Measurements from ENCODE around the gene SPRY4. TPM values are rescaled to one million over a fixed set of nuclear protein-coding genes. Genes with fewer than 3 reads are reported as not detected.
A peak's percentile ranks its signal among the peaks of the same experiment; 100 is the strongest.

SPRY4 gene
- total and polyA plus RNA-seq, 8 donors, result 1.5 to 6.3 (median 2.9) TPM

DNA sequence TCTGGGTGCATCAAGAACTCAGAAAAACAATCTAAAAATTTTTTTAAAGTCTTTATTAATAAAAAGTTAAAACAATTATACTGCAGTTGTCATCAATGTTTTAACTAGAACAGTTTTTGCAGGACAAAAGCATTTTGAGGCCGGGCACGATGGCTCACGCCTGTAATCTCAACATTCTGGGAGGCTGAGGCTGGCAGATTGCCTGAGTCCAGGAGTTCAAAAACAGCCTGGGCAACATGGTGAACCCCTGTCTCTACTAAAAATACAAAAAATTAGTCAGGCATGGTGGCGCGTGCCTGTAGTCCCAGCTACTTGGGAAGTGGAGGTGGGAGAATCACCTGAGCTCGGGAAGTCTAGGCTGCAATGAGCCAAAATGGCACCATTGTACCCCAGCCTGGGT, 5.2 kb upstream of the SPRY4 start:
- no peaks in the 10 kb centered on the region for H3K36me3 ChIP-seq
- WGBS, 2 donors, result 87 to 94% methylated on average over 6 of the region's 6 CpGs
- DNase-seq (no peak), ATAC-seq (no peak), FAIRE-seq (no peak)
- H3K9me3 ChIP-seq, result no peaks in the 10 kb centered on the region
- TF ChIP-seq, protein P1, sequence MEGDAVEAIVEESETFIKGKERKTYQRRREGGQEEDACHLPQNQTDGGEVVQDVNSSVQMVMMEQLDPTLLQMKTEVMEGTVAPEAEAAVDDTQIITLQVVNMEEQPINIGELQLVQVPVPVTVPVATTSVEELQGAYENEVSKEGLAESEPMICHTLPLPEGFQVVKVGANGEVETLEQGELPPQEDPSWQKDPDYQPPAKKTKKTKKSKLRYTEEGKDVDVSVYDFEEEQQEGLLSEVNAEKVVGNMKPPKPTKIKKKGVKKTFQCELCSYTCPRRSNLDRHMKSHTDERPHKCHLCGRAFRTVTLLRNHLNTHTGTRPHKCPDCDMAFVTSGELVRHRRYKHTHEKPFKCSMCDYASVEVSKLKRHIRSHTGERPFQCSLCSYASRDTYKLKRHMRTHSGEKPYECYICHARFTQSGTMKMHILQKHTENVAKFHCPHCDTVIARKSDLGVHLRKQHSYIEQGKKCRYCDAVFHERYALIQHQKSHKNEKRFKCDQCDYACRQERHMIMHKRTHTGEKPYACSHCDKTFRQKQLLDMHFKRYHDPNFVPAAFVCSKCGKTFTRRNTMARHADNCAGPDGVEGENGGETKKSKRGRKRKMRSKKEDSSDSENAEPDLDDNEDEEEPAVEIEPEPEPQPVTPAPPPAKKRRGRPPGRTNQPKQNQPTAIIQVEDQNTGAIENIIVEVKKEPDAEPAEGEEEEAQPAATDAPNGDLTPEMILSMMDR (IDR thresholded peaks at IDR 0.05), result no peak
- intact Hi-C loops (cut with DNase I), result no loop called here
- no peak overlapping the region for H3K27ac ChIP-seq
- no peak overlapping the region for H3K4me3 ChIP-seq
- H3K4me1 ChIP-seq, result peaks cover 0 to 4% (median 0%) of the 10 kb centered on the region in 3 donors
- H3K27me3 ChIP-seq, result no peaks in the 10 kb centered on the region

DNA sequence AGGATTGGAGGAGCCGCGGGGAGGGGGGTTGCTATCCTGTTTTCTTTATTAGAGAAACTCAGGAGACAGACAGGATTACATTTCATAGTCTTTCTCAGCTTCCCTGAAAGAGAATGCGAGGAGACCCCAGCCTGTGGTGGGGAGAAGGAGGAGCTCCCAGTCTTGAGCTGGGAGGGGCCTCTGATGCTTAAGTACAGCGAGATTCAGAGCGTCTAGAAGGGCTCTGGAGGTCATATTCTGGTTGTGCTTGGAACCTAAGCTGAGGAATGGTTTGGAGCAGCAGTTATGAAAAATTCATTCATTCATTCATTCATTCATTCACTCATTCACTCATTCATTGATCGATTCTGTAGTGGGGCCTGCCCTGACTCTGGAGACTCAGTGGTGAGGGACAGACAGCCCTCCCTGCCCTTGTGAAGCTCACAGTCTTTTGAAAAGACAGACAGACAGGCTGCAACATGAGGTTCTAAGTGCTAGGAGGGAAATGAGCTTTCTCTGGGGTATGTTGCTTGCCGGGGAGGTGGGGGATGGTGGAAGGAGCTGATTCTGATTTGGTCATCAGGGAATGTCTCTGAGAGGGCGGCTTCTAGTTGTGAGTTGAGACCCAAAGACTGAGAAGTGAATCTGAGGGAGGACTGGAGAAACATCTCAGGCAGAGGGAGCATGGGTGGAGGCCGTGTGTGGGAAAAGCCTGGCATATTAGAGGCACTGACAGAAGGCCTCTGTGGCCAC, 2.5 kb upstream of the SPRY4 start:
- Histone ChIP-seq H3K4me3 (no peak overlapping the region), H3K36me3 (no peaks in the 10 kb centered on the region), H3K9me3 (no peaks in the 10 kb centered on the region), H3K27ac (no peak overlapping the region), H3K4me1 (peaks cover 0 to 5% (median 4%) of the 10 kb centered on the region in 3 donors), H3K27me3 (no peaks in the 10 kb centered on the region)
- TF ChIP-seq, protein P1 (IDR thresholded peaks at IDR 0.05), result no peak
- no peak for ATAC-seq
- FAIRE-seq, result no peak
- no peak for DNase-seq
- intact Hi-C loops (cut with DNase I), result no loop called here
- 65 to 68% methylated on average over 9 of the region's 9 CpGs for WGBS, 2 donors

DNA sequence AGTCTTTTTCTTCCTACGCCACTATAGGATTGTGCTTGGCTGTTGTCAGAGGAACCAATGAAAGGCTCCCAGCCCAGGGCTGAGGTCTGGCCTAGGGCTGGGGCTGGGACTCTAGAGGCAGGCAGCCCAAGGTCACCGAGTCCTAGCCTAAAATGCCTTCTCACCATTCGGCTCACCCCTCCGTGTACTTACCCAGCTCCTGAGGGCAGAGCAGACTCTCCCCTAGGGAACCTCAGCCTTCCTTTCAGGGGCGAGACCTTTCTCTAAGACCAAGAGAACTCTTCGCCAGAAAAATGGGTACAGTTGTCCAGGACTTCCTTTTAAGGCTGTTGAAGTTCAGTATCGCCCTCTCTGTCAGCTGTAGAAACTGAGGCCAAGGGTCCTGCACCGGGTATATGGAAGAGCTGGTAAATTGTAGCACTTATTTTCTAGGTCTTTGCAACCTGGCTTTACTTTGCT, 1.7 kb upstream of the SPRY4 start:
- TF ChIP-seq, protein P1 (IDR thresholded peaks at IDR 0.05), result no peak
- Histone ChIP-seq H3K27ac (peak overlapping the region in 3 of 4 donors; percentile 38 to 85 (median 79)), H3K4me3 (peak overlapping the region in 2 of 4 donors; percentile 42 to 63), H3K4me1 (peaks cover 0 to 5% (median 4%) of the 10 kb centered on the region in 3 donors), H3K36me3 (no peaks in the 10 kb centered on the region), H3K9me3 (no peaks in the 10 kb centered on the region), H3K27me3 (no peaks in the 10 kb centered on the region)
- 61 to 63% methylated on average over 8 of the region's 8 CpGs for WGBS, 2 donors
- FAIRE-seq (no peak), ATAC-seq (no peak), DNase-seq (no peak)
- intact Hi-C loops (cut with DNase I), result no loop called here

DNA sequence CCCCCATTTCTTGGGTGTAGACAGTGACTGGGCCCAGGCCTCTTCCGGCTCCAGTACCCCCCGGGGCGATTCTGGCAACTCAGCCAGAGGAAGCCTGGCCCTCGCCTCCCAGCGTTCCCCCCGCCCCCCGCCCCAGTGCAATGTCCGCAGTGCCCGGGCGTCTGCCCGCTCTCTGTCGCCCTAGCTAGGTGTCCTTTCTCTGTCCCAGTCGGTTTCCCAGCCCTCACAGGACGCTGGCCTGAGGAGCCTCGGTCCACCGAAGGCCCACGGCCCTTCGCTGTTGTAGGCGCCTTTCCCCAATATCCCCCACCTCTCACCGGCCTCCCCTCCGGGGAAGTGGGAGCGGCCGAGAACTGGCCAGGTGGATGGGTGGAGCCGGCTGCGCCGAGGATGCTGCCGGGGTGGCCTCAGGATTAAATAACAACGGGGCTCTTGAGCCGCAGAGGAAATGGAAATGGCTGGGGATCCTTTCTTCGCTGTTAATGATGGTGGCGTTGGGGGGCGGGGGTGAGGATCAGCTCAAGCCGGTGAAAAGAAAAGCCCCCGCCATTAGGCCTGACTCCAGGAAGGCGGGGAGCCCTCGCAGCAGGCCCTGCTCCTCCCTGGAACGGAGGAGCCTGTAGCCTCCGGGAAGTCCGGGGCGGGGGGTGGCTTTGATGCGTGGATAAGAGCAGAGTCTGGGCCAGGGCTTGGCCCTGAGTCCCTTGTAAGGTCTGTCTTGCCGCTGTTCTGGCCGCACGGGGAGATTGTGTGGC, 1.1 kb upstream of the SPRY4 start:
- TF ChIP-seq, protein P1 (IDR thresholded peaks at IDR 0.05), result no peak
- intact Hi-C loops (cut with DNase I), result no loop called here
- peak; percentile 24 to 69 (median 44) for DNase-seq
- peak overlapping the region in 3 of 4 donors; percentile 42 to 63 (median 50) for H3K4me3 ChIP-seq
- ATAC-seq, result peak; percentile 33 to 57 (median 50)
- peak overlapping the region in 3 of 4 donors; percentile 38 to 85 (median 79) for H3K27ac ChIP-seq
- 9 to 10% methylated on average over 43 to 44 of the region's 44 CpGs for WGBS, 2 donors
- H3K27me3 ChIP-seq, result no peaks in the 10 kb centered on the region
- no peaks in the 10 kb centered on the region for H3K36me3 ChIP-seq
- no peaks in the 10 kb centered on the region for H3K9me3 ChIP-seq
- H3K4me1 ChIP-seq, result peaks cover 0 to 5% (median 4%) of the 10 kb centered on the region in 3 donors
- no peak for FAIRE-seq
